Uterus (tissue), 2 donors: ENCODE measurements around the gene ZNF10.

Source experiments
- CTCF ChIP-seq, 4 experiments: fragments of 200-600 bp in 2 of 4; fragments of 450-650 bp in 2 of 4; sonication (generic) in 2 of 4; IDR thresholded peaks; one replicate each; pipeline ENCODE4 v1.5.1; 2016 to 2019; ENCODE audit warnings: antibody characterized with exemption in 4 of 4, mild to moderate bottlenecking in 2 of 4, moderate library complexity in 1 of 4
- POLR2A ChIP-seq, 2 donors: fragments of 450-650 bp; IDR thresholded peaks; one replicate each; pipeline ENCODE4 v1.6.1; 2016; ENCODE audit warnings: antibody characterized with exemption in 2 of 2, mild to moderate bottlenecking in 1 of 2, moderate library complexity in 1 of 2

- TF ChIP-seq CTCF (IDR thresholded peaks at IDR 0.05) = no peak
- no peak for TF ChIP-seq POLR2A (IDR thresholded peaks at IDR 0.05)
These were observed 24.8 kb upstream of the ZNF10 start for GRCh38 chr12:133105620-133106019.
